K562 (cell line): ENCODE measurements around the gene TREX2. TPM values are rescaled to one million over a fixed set of nuclear protein-coding genes. Genes with fewer than 3 reads are reported as not detected.

ENCODE experiments used
- ATAC-seq: fragments of 200-7000 bp; cut with Tn5 transposase; 3 replicates; pipeline ENCODE4 v1.9.1; 2020; ENCODE audit warnings: moderate library complexity
- BruUV-seq: library from RNA; stranded (reverse); fragments of 400-500 nt; replicated peaks from 2 replicates; lab custom pipeline; 2021; lab: Mats Ljungman, UMichigan
- CTCF ChIA-PET: fragments of 300-600 bp; formaldehyde crosslinking; extraction: SDS; loops from one replicate; lab custom pipeline; 2021; ENCODE audit warnings: low intra/inter-chr PET ratio; lab: Yijun Ruan, JAX
- POLR2A ChIA-PET: fragments of 300-600, 350-650 bp; sonication (Branson Sonifier 250); formaldehyde crosslinking; extraction: SDS; loops from one replicate; lab custom pipeline; 2021; ENCODE audit warnings: antibody characterized with exemption, inconsistent platforms; lab: Yijun Ruan, JAX
- DNase-seq, 4 experiments: peaks; one replicate each; pipeline versions ENCODE4 v3.0.0 to v3.0.0-alpha.2; 2011 to 2018; ENCODE audit warnings: low spot score in 3 of 4, mixed read lengths in 3 of 4; ENCODE audit errors: extremely low read depth in 1 of 4
- FAIRE-seq: peaks from 2 replicates; lab custom pipeline; 2011; peaks lifted over from hg19 to GRCh38; lab: Jason Lieb, UNC
- H2AFZ ChIP-seq: 2 replicates; pipeline ENCODE4 v1.6.0; 2011; ENCODE audit warnings: low read depth, low read length, control low read depth, inconsistent platforms
- H3K27ac ChIP-seq: fragments of 200-600 bp; 3 replicates; pipeline ENCODE4 v1.8.0; 2011; ENCODE audit warnings: low read depth, mild to moderate bottlenecking, control low read depth, inconsistent platforms, low read length, moderate library complexity, mixed read lengths; ENCODE audit errors: extremely low read depth
- H3K27me3 ChIP-seq, 2 experiments: fragments of 300-600 bp in 1 of 2; 2 replicates in 1 of 2; 3 replicates in 1 of 2; pipeline versions ENCODE4 v1.6.0 to v1.8.0; 2011; ENCODE audit warnings: inconsistent platforms in 2 of 2, low read length in 2 of 2, mild to moderate bottlenecking in 1 of 2, mixed read lengths in 1 of 2, moderate library complexity in 1 of 2; ENCODE audit not compliant: control insufficient read depth in 2 of 2, insufficient read depth in 2 of 2
- H3K36me3 ChIP-seq: fragments of 300-600 bp; 3 replicates; pipeline ENCODE4 v1.8.0; 2011; ENCODE audit warnings: mild to moderate bottlenecking, low read length, inconsistent platforms; ENCODE audit not compliant: control insufficient read depth, insufficient read depth
- H3K4me1 ChIP-seq, 2 experiments: fragments of 200-600 bp in 1 of 2; replicated peaks in 1 of 2; 2 replicates in 1 of 2; 3 replicates in 1 of 2; pipeline versions ENCODE4 v1.5.1 to v1.8.0; 2011; ENCODE audit warnings: inconsistent platforms in 2 of 2, low read length in 2 of 2, mild to moderate bottlenecking in 1 of 2, mixed read lengths in 1 of 2, moderate library complexity in 1 of 2; ENCODE audit not compliant: control insufficient read depth in 2 of 2, insufficient read depth in 2 of 2
- H3K4me2 ChIP-seq: 2 replicates; pipeline ENCODE4 v1.6.1; 2011; ENCODE audit warnings: low read length, control low read depth, inconsistent platforms, mixed read lengths; ENCODE audit not compliant: insufficient read depth
- H3K4me3 ChIP-seq: fragments of 200-600 bp; sonication (generic), shearing (Covaris generic); 2 replicates; pipeline ENCODE4 v1.5.1; 2016; ENCODE audit warnings: control low read depth, inconsistent platforms
- H3K79me2 ChIP-seq: fragments of 200-600 bp; 3 replicates; pipeline ENCODE4 v1.8.0; 2011; ENCODE audit warnings: low read length, inconsistent platforms; ENCODE audit not compliant: control insufficient read depth, insufficient read depth
- H3K9ac ChIP-seq, 2 experiments: 2 replicates each; pipeline versions ENCODE4 v1.6.0 to v1.6.1; 2011; ENCODE audit warnings: low read depth in 2 of 2, low read length in 2 of 2, control low read depth in 1 of 2, inconsistent platforms in 1 of 2, mild to moderate bottlenecking in 1 of 2, mixed read lengths in 1 of 2; ENCODE audit not compliant: insufficient read depth in 1 of 2
- H3K9me1 ChIP-seq: one replicate; pipeline ENCODE4 v1.6.0; 2011; ENCODE audit warnings: inconsistent platforms, mild to moderate bottlenecking, low read length, moderate library complexity; ENCODE audit not compliant: control insufficient read depth, insufficient read depth
- H3K9me3 ChIP-seq: replicated peaks from 2 replicates; pipeline ENCODE4 v1.5.1; 2011; ENCODE audit warnings: low read depth, low read length, inconsistent platforms; ENCODE audit not compliant: control insufficient read depth, insufficient read depth
- H4K20me1 ChIP-seq: replicated peaks from 2 replicates; pipeline ENCODE4 v1.6.1; 2011; ENCODE audit warnings: low read length, inconsistent platforms, mixed read lengths; ENCODE audit not compliant: control insufficient read depth, insufficient read depth
- BCOR ChIP-seq: fragments of 450-650 bp; IDR thresholded peaks from 2 replicates; pipeline ENCODE4 v1.6.1; 2016
- PHF20 ChIP-seq: fragments of 450-650 bp; IDR thresholded peaks from 2 replicates; pipeline ENCODE4 v1.6.1; 2018; ENCODE audit not compliant: partially characterized antibody
- POLR3A ChIP-seq: IDR thresholded peaks from 2 replicates; pipeline ENCODE4 v1.6.1; 2011; ENCODE audit warnings: borderline replicate concordance, mild to moderate bottlenecking, moderate library complexity; ENCODE audit not compliant: insufficient read length, insufficient read depth; ENCODE audit errors: extremely low read depth
- SETDB1 ChIP-seq: IDR thresholded peaks from one replicate; pipeline ENCODE4 v1.6.1; 2012; ENCODE audit warnings: low read length, control low read depth, inconsistent platforms
- TAL1 ChIP-seq: fragments of 450-650 bp; IDR thresholded peaks from 2 replicates; pipeline ENCODE4 v1.6.1; 2016; ENCODE audit warnings: mild to moderate bottlenecking
- ZBTB40 ChIP-seq, 2 experiments: fragments of 450-650 bp in 1 of 2; sonication (generic) in 1 of 2; formaldehyde crosslinking in 1 of 2; IDR thresholded peaks; 2 replicates each; pipeline versions ENCODE4 v1.7.1 to v1.9.0; 2016 to 2022; ENCODE audit warnings: inconsistent platforms in 1 of 2, mild to moderate bottlenecking in 1 of 2, missing genetic modification reagents in 1 of 2
- ZFP30 ChIP-seq: fragments of 250-450 bp; sonication (Bioruptor Pico); IDR thresholded peaks from 2 replicates; pipeline ENCODE4 v1.8.0; 2022; ENCODE audit warnings: moderate library complexity, mild to moderate bottlenecking, inconsistent platforms, borderline replicate concordance
- ZNF23 ChIP-seq: fragments of 250-450 bp; sonication (Bioruptor Pico); IDR thresholded peaks from 2 replicates; pipeline ENCODE4 v1.4.0; 2020; ENCODE audit warnings: mild to moderate bottlenecking
- ZNF324 ChIP-seq: fragments of 250-450 bp; sonication (Bioruptor Pico); IDR thresholded peaks from 2 replicates; pipeline ENCODE4 v1.4.0; 2020; ENCODE audit warnings: mild to moderate bottlenecking
- ZNF398 ChIP-seq: fragments of 250-450 bp; sonication (Bioruptor Pico); IDR thresholded peaks from 2 replicates; pipeline ENCODE4 v1.8.0; 2021; ENCODE audit warnings: moderate library complexity, mild to moderate bottlenecking, inconsistent platforms
- ZNF507 ChIP-seq: conservative IDR thresholded peaks from 2 replicates; pipeline ENCODE4 v1.6.1; 2017; ENCODE audit warnings: missing genetic modification characterization, missing compliant biosample characterization
- WGBS: fragments of 100-300 bp; shearing (Covaris generic); methylation state at CpG from one replicate; pipeline ENCODE4 v1.1.6; 2016; ENCODE audit warnings: low coverage, mixed read lengths; ENCODE audit not compliant: insufficient coverage; ENCODE audit errors: missing lambda C conversion rate; 5-methylcytosine and 5-hydroxymethylcytosine counted together
- in situ Hi-C: fragments of 300-500 bp; cut with MboI; formaldehyde crosslinking; loops from 4 replicates; pipeline ENCODE4 v1.15.0; 2018; ENCODE audit warnings: inconsistent platforms, mixed read lengths
- intact Hi-C: fragments of 100-400 bp; cut with micrococcal nuclease; formaldehyde crosslinking; loops from 2 replicates; pipeline ENCODE4 v1.14.2; 2022
- polyA plus RNA-seq, 8 experiments: library from polyadenylated mRNA; depleted of rRNA in 4 of 8; stranded (reverse) in 5 of 8; unstranded in 3 of 8; fragments of >200 nt; fragmentation: Nextera tagmentation in 2 of 8; fragmentation: Illumina TruSeq in 1 of 8; extraction: Ambion mirVana in 2 of 8; extraction: Trizol in 1 of 8; gene quantifications; 2 replicates each; pipeline versions ENCODE4 v1.2.1 to v1.2.3, GENCODE V29; 2011 to 2014; ENCODE audit warnings: inconsistent platforms in 1 of 8, missing spikeins in 1 of 8
- total RNA-seq, 7 experiments: library from RNA; depleted of rRNA in 6 of 7; stranded (reverse); fragments of >200 nt in 6 of 7; fragmentation: Illumina TruSeq in 2 of 7; extraction: Trizol in 2 of 7; gene quantifications; 2 replicates each; pipeline versions ENCODE4 v1.2.1 to v1.2.3, GENCODE V29; 2011 to 2021; ENCODE audit warnings: low replicate concordance in 1 of 7

The TREX2 gene
- total and polyA plus RNA-seq, 9 of the 15 experiments (the other 6 are each of a cell fraction or from before 2014, with no cell fraction given): 0.07 to 1.5 (median 0.33) TPM; not detected in 2

GRCh38 chrX:153478746-153479145 is 32.9 kb upstream of the TREX2 start:
- CTCF ChIA-PET: no interaction called here
- Histone ChIP-seq H3K9me3 (no peaks in the 10 kb centered on the region), H3K79me2 (no peaks in the 10 kb centered on the region), H2AFZ (no peak overlapping the region), H3K9me1 (no peaks in the 10 kb centered on the region), H3K27ac (no peak overlapping the region), H3K4me1 (peaks cover 4 to 52% of the 10 kb centered on the region in 2 experiments; a peak in 4 of 5 replicates), H4K20me1 (no peaks in the 10 kb centered on the region), H3K27me3 (no peaks in the 10 kb centered on the region), H3K9ac (0 out of 4 replicates have a peak overlapping the region, but pooled peaks of 1 of the 2 experiments have one; percentile 26), H3K4me3 (no peak overlapping the region), H3K36me3 (no peaks in the 10 kb centered on the region), H3K4me2 (no peak overlapping the region)
- intact Hi-C loops: no loop called here
- no peak for FAIRE-seq
- POLR2A ChIA-PET: interaction anchor here (0.9 kb wide), 1 partner anchor 18 kb away, joined by 3 read pairs; no protein-coding TSS in a partner anchor
- no TSS peak for BruUV-seq
- in situ Hi-C loops: no loop called here
- WGBS: 17% methylated on average over 9 of the region's 16 CpGs
- ATAC-seq: no peak
- no peak for DNase-seq
- TF ChIP-seq ZFP30 (CRISPR knock-in tag) (no peak), ZNF398 (CRISPR knock-in tag) (no peak), POLR3A (no peak), SETDB1 (no peak), TAL1 (no peak), PHF20 (no peak), ZNF507 (no peak), ZNF324 (CRISPR knock-in tag) (no peak), ZBTB40 (IDR thresholded peaks at IDR 0.05) (no peak), ZBTB40 (CRISPR knock-in tag; IDR thresholded peaks at IDR 0.05) (no peak), ZNF23 (CRISPR knock-in tag) (no peak), BCOR (no peak)
